ENCODE results near the gene NUDT22.

Gene NUDT22

DNA sequence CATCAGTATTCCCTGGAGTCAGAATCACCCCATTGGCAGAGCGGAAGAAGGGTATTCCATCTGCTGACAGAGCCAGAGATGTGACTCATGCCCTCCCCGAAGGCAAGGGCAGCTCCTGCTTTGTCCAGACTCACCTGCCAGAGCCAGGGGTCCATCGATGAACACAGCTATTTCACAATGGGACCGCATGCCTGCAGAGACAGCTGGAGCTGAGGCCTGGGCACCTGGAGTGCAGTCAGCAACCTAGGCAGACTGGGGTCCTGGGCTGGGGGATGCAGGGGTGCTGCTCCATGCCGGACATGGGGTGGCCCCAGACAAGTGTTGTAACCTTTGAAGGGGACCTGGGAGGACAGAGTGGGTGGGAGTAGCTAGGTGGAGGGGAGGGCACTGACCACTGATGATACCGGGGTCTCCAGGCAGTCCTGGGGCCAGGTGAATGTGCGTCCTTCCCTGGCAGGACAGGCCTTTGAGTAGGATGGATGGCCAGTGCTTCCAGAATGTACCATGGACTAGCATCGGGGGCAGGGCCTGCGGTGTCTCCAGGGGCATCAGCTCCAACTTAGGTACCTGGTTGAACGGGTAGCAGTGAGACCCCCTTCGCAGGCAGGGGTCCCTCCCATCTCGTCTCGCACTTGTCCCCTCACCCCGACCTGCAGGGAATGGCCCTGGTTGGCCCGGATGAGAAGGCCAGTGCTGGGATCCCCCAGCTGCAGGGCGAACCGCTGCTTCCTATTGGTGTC is 1.8 kb upstream of the NUDT22 start:
- Histone ChIP-seq H3K4me2 (ENCODE audit: low read depth, low read length, poor library complexity, severe bottlenecking) (peak overlapping the region; percentile 100), H3K9ac (ENCODE audit: low read depth, low read length, poor library complexity, severe bottlenecking) (peak overlapping the region; percentile 98), H3K9me2 (replicated peaks; ENCODE audit: low read depth, low read length) (no peaks in the 10 kb centered on the region)

DNA sequence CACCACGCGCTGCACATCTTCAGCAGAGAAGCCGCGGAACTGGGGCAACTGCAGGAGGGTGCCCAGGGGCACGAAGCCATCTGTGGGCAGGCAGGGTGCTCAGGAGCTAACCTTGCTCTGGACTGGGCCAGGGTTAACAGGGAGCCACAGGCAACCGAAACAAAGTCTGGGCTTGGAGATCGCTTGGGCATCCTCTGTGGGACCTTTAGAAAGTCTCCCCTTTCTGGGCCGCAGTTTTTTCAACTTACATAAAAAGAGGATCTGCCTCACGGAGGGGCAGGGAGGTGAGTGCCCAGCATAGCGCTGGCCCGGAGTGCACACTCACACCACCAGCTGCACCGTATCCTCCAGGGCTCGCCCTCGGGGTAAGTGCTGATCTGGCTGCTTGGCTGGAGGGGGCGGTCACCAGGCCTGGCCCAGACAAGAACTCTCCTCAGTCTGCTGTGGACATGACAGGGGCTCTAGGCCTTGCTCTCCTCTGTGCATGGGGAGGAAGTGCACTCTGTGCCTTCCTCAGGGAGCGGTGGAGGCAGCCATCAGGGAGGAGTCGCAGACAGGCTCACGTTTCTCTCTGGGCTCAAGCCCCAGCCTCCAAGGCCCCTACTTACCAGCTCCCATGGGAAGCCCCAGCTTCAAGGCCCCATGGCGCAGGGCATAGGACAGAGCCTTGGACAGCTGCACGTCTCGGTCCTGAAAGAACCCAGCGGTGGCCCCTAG is 1.0 kb upstream of the NUDT22 start:
- Histone ChIP-seq H3K36me3 (ENCODE audit: insufficient read depth, low read length) (peaks cover 20% of the 10 kb centered on the region; the same call in 1 of the 2 replicates), H3K79me2 (ENCODE audit: insufficient read depth, low read length) (peaks cover 39% of the 10 kb centered on the region), H3K9me3 (ENCODE audit: insufficient read depth, low read depth, low read length) (no peaks in the 10 kb centered on the region), H3K9ac (ENCODE audit: low read depth, low read length, poor library complexity, severe bottlenecking) (peak overlapping the region; percentile 98), H3K9me2 (replicated peaks; ENCODE audit: low read depth, low read length) (no peaks in the 10 kb centered on the region), H3K4me3 (ENCODE audit: low read length, poor library complexity, severe bottlenecking) (peak overlapping the region; percentile 82), H3K27me3 (ENCODE audit: insufficient read depth, low read length, poor library complexity, severe bottlenecking) (no peaks in the 10 kb centered on the region), H3K4me1 (ENCODE audit: insufficient read depth, low read length, poor library complexity, severe bottlenecking) (peaks cover 20% of the 10 kb centered on the region), H4K20me1 (ENCODE audit: insufficient read depth, low read length, poor library complexity, severe bottlenecking) (peaks cover 27% of the 10 kb centered on the region), H2AFZ (ENCODE audit: low read length) (no peak overlapping the region), H3F3A (ENCODE audit: low read depth) (no peaks in the 10 kb centered on the region), H3K4me2 (ENCODE audit: low read depth, low read length, poor library complexity, severe bottlenecking) (peak overlapping the region; percentile 100)
- TF ChIP-seq, protein P1, sequence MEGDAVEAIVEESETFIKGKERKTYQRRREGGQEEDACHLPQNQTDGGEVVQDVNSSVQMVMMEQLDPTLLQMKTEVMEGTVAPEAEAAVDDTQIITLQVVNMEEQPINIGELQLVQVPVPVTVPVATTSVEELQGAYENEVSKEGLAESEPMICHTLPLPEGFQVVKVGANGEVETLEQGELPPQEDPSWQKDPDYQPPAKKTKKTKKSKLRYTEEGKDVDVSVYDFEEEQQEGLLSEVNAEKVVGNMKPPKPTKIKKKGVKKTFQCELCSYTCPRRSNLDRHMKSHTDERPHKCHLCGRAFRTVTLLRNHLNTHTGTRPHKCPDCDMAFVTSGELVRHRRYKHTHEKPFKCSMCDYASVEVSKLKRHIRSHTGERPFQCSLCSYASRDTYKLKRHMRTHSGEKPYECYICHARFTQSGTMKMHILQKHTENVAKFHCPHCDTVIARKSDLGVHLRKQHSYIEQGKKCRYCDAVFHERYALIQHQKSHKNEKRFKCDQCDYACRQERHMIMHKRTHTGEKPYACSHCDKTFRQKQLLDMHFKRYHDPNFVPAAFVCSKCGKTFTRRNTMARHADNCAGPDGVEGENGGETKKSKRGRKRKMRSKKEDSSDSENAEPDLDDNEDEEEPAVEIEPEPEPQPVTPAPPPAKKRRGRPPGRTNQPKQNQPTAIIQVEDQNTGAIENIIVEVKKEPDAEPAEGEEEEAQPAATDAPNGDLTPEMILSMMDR (conservative IDR thresholded peaks at IDR 0.05; ENCODE audit: low read length) = no peak
- no peak for TF ChIP-seq EZH2phosphoT487 (IDR thresholded peaks at IDR 0.05; ENCODE audit: borderline replicate concordance)

More for the DNA sequence above, 1.8 kb upstream of the NUDT22 start:
- TF ChIP-seq EZH2phosphoT487 (IDR thresholded peaks at IDR 0.05; ENCODE audit: borderline replicate concordance) = no peak
- TF ChIP-seq, protein P1 (conservative IDR thresholded peaks at IDR 0.05; ENCODE audit: low read length) = no peak
- Histone ChIP-seq H2AFZ (ENCODE audit: low read length) (no peak overlapping the region), H3K27me3 (ENCODE audit: insufficient read depth, low read length, poor library complexity, severe bottlenecking) (no peaks in the 10 kb centered on the region), H4K20me1 (ENCODE audit: insufficient read depth, low read length, poor library complexity, severe bottlenecking) (peaks cover 27% of the 10 kb centered on the region), H3K4me3 (ENCODE audit: low read length, poor library complexity, severe bottlenecking) (peak overlapping the region; percentile 82), H3K79me2 (ENCODE audit: insufficient read depth, low read length) (peaks cover 36% of the 10 kb centered on the region), H3K36me3 (ENCODE audit: insufficient read depth, low read length) (peaks cover 27% of the 10 kb centered on the region; the same call in 1 of the 2 replicates), H3F3A (ENCODE audit: low read depth) (no peaks in the 10 kb centered on the region), H3K4me1 (ENCODE audit: insufficient read depth, low read length, poor library complexity, severe bottlenecking) (peaks cover 20% of the 10 kb centered on the region), H3K9me3 (ENCODE audit: insufficient read depth, low read depth, low read length) (no peaks in the 10 kb centered on the region)

DNA sequence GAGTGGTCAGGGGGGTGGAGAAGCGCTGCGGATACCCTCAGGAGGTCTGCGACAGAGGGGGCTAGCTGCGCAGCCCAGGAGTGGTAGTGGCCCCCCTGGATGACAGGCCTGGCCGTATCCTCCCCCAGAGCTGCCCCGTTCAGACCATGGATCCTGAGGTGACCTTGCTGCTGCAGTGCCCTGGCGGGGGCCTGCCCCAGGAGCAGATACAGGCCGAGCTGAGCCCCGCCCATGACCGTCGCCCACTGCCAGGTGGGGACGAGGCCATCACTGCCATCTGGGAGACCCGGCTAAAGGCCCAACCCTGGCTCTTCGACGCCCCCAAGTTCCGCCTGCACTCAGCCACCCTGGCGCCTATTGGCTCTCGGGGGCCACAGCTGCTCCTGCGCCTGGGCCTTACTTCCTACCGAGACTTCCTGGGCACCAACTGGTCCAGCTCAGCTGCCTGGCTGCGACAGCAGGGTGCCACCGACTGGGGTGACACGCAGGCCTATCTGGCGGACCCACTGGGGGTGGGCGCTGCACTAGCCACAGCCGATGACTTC is 505 bp downstream of the NUDT22 start:
- Histone ChIP-seq H3K9ac (ENCODE audit: low read depth, low read length, poor library complexity, severe bottlenecking) (peak overlapping the region; percentile 98), H2AFZ (ENCODE audit: low read length) (peak overlapping the region; percentile 72), H3K4me1 (ENCODE audit: insufficient read depth, low read length, poor library complexity, severe bottlenecking) (peaks cover 23% of the 10 kb centered on the region), H3K9me3 (ENCODE audit: insufficient read depth, low read depth, low read length) (no peaks in the 10 kb centered on the region), H3F3A (ENCODE audit: low read depth) (no peaks in the 10 kb centered on the region), H3K9me2 (replicated peaks; ENCODE audit: low read depth, low read length) (no peaks in the 10 kb centered on the region), H4K20me1 (ENCODE audit: insufficient read depth, low read length, poor library complexity, severe bottlenecking) (peaks cover 27% of the 10 kb centered on the region), H3K36me3 (ENCODE audit: insufficient read depth, low read length) (peaks cover 8% of the 10 kb centered on the region; the same call in 1 of the 2 replicates), H3K4me3 (ENCODE audit: low read length, poor library complexity, severe bottlenecking) (peak overlapping the region; percentile 82), H3K79me2 (ENCODE audit: insufficient read depth, low read length) (peaks cover 40% of the 10 kb centered on the region), H3K4me2 (ENCODE audit: low read depth, low read length, poor library complexity, severe bottlenecking) (peak overlapping the region; percentile 100), H3K27me3 (ENCODE audit: insufficient read depth, low read length, poor library complexity, severe bottlenecking) (no peaks in the 10 kb centered on the region)
- TF ChIP-seq, protein P1 (conservative IDR thresholded peaks at IDR 0.05; ENCODE audit: low read length) = no peak
- TF ChIP-seq EZH2phosphoT487 (IDR thresholded peaks at IDR 0.05; ENCODE audit: borderline replicate concordance) = no peak

All from Loucy (cell line).